Fibroblast of skin of right biceps (primary cell): ENCODE results near the gene PPIA.
A peak's percentile ranks its signal among the peaks of the same experiment; 100 is the strongest.
"Not testable (repeated sequence)": the region's sequence is repeated elsewhere in the genome, so short reads cannot be mapped to it uniquely, and the experiment has no call there.

Experiments
- DNase-seq: peaks from one replicate; pipeline ENCODE4 v3.0.0-alpha.2; 2013

Gene PPIA

GRCh38 chr7:44791278-44792219 lies 4.9 kb upstream of the PPIA start:
- DNase-seq = peak; percentile 62

- DNase-seq = peak; percentile 35
Measured at GRCh38 chr7:44793919-44794318, 2.6 kb upstream of the PPIA start.

- DNase-seq = peak; percentile 54
Measured at GRCh38 chr7:44794331-44794730, 2.1 kb upstream of the PPIA start.

GRCh38 chr7:44796034-44796503 lies 412 bp upstream of the PPIA start:
- no peak for DNase-seq

GRCh38 chr7:44797329-44798258 lies 1.1 kb downstream of the PPIA start:
- peak; percentile 91 for DNase-seq

- peak; percentile 25 for DNase-seq
Measured at GRCh38 chr7:44798649-44799305, 2.3 kb downstream of the PPIA start.

- no peak for DNase-seq
Measured at GRCh38 chr7:44799939-44800338, 3.5 kb downstream of the PPIA start.

- peak; percentile 57 for DNase-seq
Measured at GRCh38 chr7:44801890-44802289, 5.4 kb downstream of the PPIA start.

GRCh38 chr7:44802418-44803025 lies 6.0 kb downstream of the PPIA start:
- no peak for DNase-seq

GRCh38 chr7:44803828-44804519 lies 7.5 kb downstream of the PPIA start:
- not testable (repeated sequence) for DNase-seq

- DNase-seq = no peak
Measured at GRCh38 chr7:44805950-44806349, 9.5 kb downstream of the PPIA start.

GRCh38 chr7:44808914-44809393 lies 12.5 kb downstream of the PPIA start:
- DNase-seq = no peak

GRCh38 chr7:44811093-44811492 lies 14.6 kb downstream of the PPIA start:
- DNase-seq = no peak

GRCh38 chr7:44811571-44811970 lies 15.1 kb downstream of the PPIA start:
- DNase-seq = no peak

GRCh38 chr7:44814919-44815318 lies 18.4 kb downstream of the PPIA start:
- DNase-seq = no peak

GRCh38 chr7:44819292-44819691 lies 22.8 kb downstream of the PPIA start:
- no peak for DNase-seq

GRCh38 chr7:44823255-44823781 lies 26.8 kb downstream of the PPIA start:
- no peak for DNase-seq

- no peak for DNase-seq
Measured at GRCh38 chr7:44824894-44825526, 28.5 kb downstream of the PPIA start.

- DNase-seq = no peak
Measured at GRCh38 chr7:44827567-44827966, 31.1 kb downstream of the PPIA start.

GRCh38 chr7:44838751-44839150 lies 42.3 kb downstream of the PPIA start:
- no peak for DNase-seq

GRCh38 chr7:44842675-44843074 lies 46.2 kb downstream of the PPIA start:
- DNase-seq = not testable (repeated sequence)
